Esophagus muscularis mucosa (tissue), 4 donors: ENCODE data around the gene IGF1R.

Experiments used
- CTCF ChIP-seq, 3 experiments: fragments of 200-600 bp in 2 of 3; fragments of 450-650 bp in 1 of 3; sonication (generic) in 2 of 3; IDR thresholded peaks; one replicate each; pipeline ENCODE4 v1.5.1; 2017 to 2019; ENCODE audit warnings: antibody characterized with exemption in 3 of 3, mild to moderate bottlenecking in 2 of 3, moderate library complexity in 1 of 3
- EP300 ChIP-seq: sonication (generic); formaldehyde crosslinking; IDR thresholded peaks from one replicate; pipeline ENCODE4 v1.6.1; 2017; ENCODE audit warnings: antibody characterized with exemption
- POLR2A ChIP-seq: fragments of 450-650 bp; IDR thresholded peaks from one replicate; pipeline ENCODE4 v1.6.1; 2017; ENCODE audit warnings: antibody characterized with exemption, moderate library complexity, mild to moderate bottlenecking, low read depth

GRCh38 chr15:98935736-98936135 is 287.4 kb downstream of the IGF1R start:
- TF ChIP-seq CTCF (IDR thresholded peaks at IDR 0.05) (no peak), EP300 (no peak), POLR2A (no peak)
